Left lung (tissue), 10 donors: ENCODE data around the gene INS. TPM values are rescaled to one million over a fixed set of nuclear protein-coding genes. Genes with fewer than 3 reads are reported as not detected.
A peak's percentile ranks its signal among the peaks of the same experiment; 100 is the strongest.

Experiments used
- ATAC-seq: fragments of 200-7000 bp; cut with Tn5 transposase; one replicate; pipeline ENCODE4 v1.9.1; 2020; ENCODE audit warnings: moderate library complexity
- DNase-seq, 4 donors: peaks; one replicate each; pipeline ENCODE4 v3.0.0-alpha.2; 2013 to 2020
- H3K27ac ChIP-seq, 2 donors: fragments of 200-600 bp; sonication (generic) in 1 of 2; one replicate each; pipeline versions ENCODE4 v1.5.0 to v1.8.0; 2020 to 2021
- H3K27me3 ChIP-seq, 2 donors: fragments of 200-600 bp; sonication (generic) in 1 of 2; one replicate each; pipeline versions ENCODE4 v1.5.0 to v1.8.0; 2020 to 2021
- H3K36me3 ChIP-seq, 2 donors: fragments of 200-600 bp; sonication (generic) in 1 of 2; one replicate each; pipeline versions ENCODE4 v1.5.0 to v1.8.0; 2020 to 2021
- H3K4me1 ChIP-seq, 2 donors: fragments of 200-600 bp; one replicate each; pipeline ENCODE4 v1.8.0; 2021
- H3K4me3 ChIP-seq, 2 donors: fragments of 200-600 bp; sonication (generic) in 1 of 2; one replicate each; pipeline versions ENCODE4 v1.5.0 to v1.8.0; 2020 to 2021; ENCODE audit warnings: mild to moderate bottlenecking in 1 of 2
- H3K9me3 ChIP-seq, 2 donors: fragments of 200-600 bp; sonication (generic) in 1 of 2; one replicate each; pipeline versions ENCODE4 v1.5.0 to v1.8.0; 2020 to 2021
- intact Hi-C, 2 donors: fragments of 100-400 bp; cut with DNase I; formaldehyde crosslinking; loops; one replicate each; pipeline versions ENCODE4 v1.11.2 to v1.14.2; 2022
- microRNA-seq, 2 donors: library from miRNA; unstranded; fragments of <30 nt; microRNA quantifications; one replicate each; pipeline ENCODE4, GENCODE V29; 2019
- polyA plus RNA-seq, 6 donors: library from polyadenylated mRNA; unstranded; fragments of 120-200 nt; gene quantifications; one replicate each; pipeline ENCODE4 v1.2.1, GENCODE V29; 2013; ENCODE audit not compliant: insufficient read length in 6 of 6
- total RNA-seq, 2 donors: library from RNA; stranded (reverse); fragmentation: NEBNext Ultra II Directional; extraction: Animal tissue kit (Norgen Biotek cat#: 25700); gene quantifications; one replicate each; pipeline ENCODE4 v1.2.1, GENCODE V29; 2021
- TF ChIP-seq, protein P1 (sequence below), 2 donors: fragments of 200-600 bp; sonication (generic) in 1 of 2; IDR thresholded peaks; one replicate each; pipeline versions ENCODE4 v1.5.0 to v1.8.0; 2021; ENCODE audit warnings: antibody characterized with exemption in 2 of 2
- donor health status: DM: no; HTN: yes; CAD: no.
- donor health status: DM: no; HTN: no; CAD: no.

Gene INS
- total and polyA plus RNA-seq, 8 donors, result not detected

DNA sequence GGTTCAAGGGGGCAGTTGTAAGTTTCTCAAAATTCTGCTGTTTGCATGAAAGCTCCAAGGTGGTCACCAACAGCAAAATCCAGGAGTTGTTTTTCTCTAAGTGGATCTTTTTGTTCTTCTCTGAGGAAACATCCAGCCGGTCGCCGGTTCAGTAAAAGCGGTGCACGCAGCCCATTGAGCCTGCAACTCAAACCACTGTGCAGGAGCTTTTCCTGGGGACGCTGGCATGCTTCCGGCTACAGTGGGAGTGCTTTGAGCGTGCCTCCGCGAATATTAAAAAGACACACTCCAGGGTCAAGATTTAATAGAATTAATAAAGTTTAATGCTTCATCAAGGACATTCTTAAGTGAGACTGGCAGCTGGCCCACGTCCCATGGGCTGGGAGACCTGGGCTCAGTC is 47.2 kb downstream of the INS start:
- ATAC-seq, result no peak
- intact Hi-C loops, result no loop called here
- TF ChIP-seq, protein P1, sequence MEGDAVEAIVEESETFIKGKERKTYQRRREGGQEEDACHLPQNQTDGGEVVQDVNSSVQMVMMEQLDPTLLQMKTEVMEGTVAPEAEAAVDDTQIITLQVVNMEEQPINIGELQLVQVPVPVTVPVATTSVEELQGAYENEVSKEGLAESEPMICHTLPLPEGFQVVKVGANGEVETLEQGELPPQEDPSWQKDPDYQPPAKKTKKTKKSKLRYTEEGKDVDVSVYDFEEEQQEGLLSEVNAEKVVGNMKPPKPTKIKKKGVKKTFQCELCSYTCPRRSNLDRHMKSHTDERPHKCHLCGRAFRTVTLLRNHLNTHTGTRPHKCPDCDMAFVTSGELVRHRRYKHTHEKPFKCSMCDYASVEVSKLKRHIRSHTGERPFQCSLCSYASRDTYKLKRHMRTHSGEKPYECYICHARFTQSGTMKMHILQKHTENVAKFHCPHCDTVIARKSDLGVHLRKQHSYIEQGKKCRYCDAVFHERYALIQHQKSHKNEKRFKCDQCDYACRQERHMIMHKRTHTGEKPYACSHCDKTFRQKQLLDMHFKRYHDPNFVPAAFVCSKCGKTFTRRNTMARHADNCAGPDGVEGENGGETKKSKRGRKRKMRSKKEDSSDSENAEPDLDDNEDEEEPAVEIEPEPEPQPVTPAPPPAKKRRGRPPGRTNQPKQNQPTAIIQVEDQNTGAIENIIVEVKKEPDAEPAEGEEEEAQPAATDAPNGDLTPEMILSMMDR (IDR thresholded peaks at IDR 0.05), result no peak
- no peaks in the 10 kb centered on the region for H3K36me3 ChIP-seq
- DNase-seq, result peak in 1 of 4 donors; percentile 55
- no peaks in the 10 kb centered on the region for H3K4me1 ChIP-seq
- H3K4me3 ChIP-seq, result no peak overlapping the region
- H3K27ac ChIP-seq, result no peak overlapping the region
- peaks cover 0 to 14% of the 10 kb centered on the region in 2 donors for H3K9me3 ChIP-seq
- H3K27me3 ChIP-seq, result peaks cover 0 to 14% of the 10 kb centered on the region in 2 donors

DNA sequence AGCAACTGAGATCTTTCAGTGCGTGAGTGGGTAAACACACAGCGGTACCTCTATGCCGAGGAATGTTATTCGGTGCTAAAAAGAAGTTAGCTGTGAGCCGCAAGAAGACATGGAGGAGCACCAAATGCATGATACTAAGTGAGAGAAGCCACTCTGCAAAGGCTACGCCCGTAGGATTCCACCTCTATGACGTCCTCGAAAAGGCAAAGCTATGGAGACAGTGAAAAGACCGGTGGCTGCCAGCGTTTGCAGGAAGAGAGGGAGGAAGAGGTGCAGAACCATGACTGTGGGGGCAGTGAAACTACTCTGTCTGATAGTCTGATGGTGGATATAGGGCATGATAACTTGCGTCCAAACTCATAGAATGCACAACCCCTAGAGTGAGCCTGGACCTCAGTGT is 50.5 kb downstream of the INS start:
- intact Hi-C loops, result no loop called here
- no peak for DNase-seq
- no peak for ATAC-seq
- Histone ChIP-seq H3K27me3 (peaks cover 0 to 19% of the 10 kb centered on the region in 2 donors), H3K9me3 (no peaks in the 10 kb centered on the region), H3K27ac (no peak overlapping the region), H3K4me3 (no peak overlapping the region), H3K4me1 (no peaks in the 10 kb centered on the region), H3K36me3 (no peaks in the 10 kb centered on the region)
- TF ChIP-seq, protein P1 (IDR thresholded peaks at IDR 0.05), result no peak

Small RNA genes lying within 50 kb of the gene (microRNA-seq; reads per million reads assigned to microRNA genes)
- gene MIR4686, result 0 reads per million in 2 donors
- 11.5 to 14.6 reads per million in 2 donors for gene MIR483

Other genes with a start within 250 kb of the INS start
- gene TNNT3, start 241.5 kb downstream of the INS start, total RNA-seq, result 1 to 10 TPM; 2.0 to 3.0 TPM
- gene TNNT3, start 241.5 kb downstream of the INS start, polyA plus RNA-seq, result 1 to 10 TPM; 1.7 to 4.4 (median 2.5) TPM
- 10 to 100 TPM; 62.2 to 71.6 TPM for gene MRPL23, start 213.9 kb downstream of the INS start, total RNA-seq
- gene MRPL23, start 213.9 kb downstream of the INS start, polyA plus RNA-seq, result 10 to 100 TPM; 35.1 to 64.7 (median 40.6) TPM
- gene H19, start 163.4 kb downstream of the INS start, total RNA-seq, result 100 to 1,000 TPM; 119 to 193 TPM
- 1,000 to 10,000 TPM in 1 of 6 donors, 100 to 1,000 TPM in 5; 532 to 1,133 (median 889) TPM for gene H19, start 163.4 kb downstream of the INS start, polyA plus RNA-seq
- gene IGF2, start 21.8 kb downstream of the INS start, total RNA-seq, result 10 to 100 TPM; 12.0 to 13.9 TPM
- gene IGF2, start 21.8 kb downstream of the INS start, polyA plus RNA-seq, result 100 to 1,000 TPM in 2 of 6 donors, 10 to 100 TPM in 4; 76.9 to 118 (median 97.4) TPM
- under 1 TPM; 0.18 to 0.26 TPM for gene TH, start 10.6 kb upstream of the INS start, total RNA-seq
- gene TH, start 10.6 kb upstream of the INS start, polyA plus RNA-seq, result 1 to 10 TPM in 2 of 6 donors, under 1 TPM in 4; 0.21 to 1.4 (median 0.79) TPM
- 1 to 10 TPM in 1 of 2 donors, under 1 TPM in 1; 0.79 to 2.3 TPM for gene ASCL2, start 109.4 kb upstream of the INS start, total RNA-seq
- gene ASCL2, start 109.4 kb upstream of the INS start, polyA plus RNA-seq, result 1 to 10 TPM in 4 of 6 donors, under 1 TPM in 2; 0.50 to 1.5 (median 1.2) TPM
- gene C11orf21, start 140.7 kb upstream of the INS start, total RNA-seq, result 1 to 10 TPM; 2.7 to 6.9 TPM
- 1 to 10 TPM; 1.2 to 2.2 (median 1.6) TPM for gene C11orf21, start 140.7 kb upstream of the INS start, polyA plus RNA-seq
- gene TSPAN32, start 140.8 kb upstream of the INS start, total RNA-seq, result 1 to 10 TPM; 4.2 to 6.2 TPM
- gene TSPAN32, start 140.8 kb upstream of the INS start, polyA plus RNA-seq, result 1 to 10 TPM; 3.7 to 6.3 (median 4.2) TPM
- gene CD81, start 216.1 kb upstream of the INS start, total RNA-seq, result 100 to 1,000 TPM; 641 to 754 TPM
- gene CD81, start 216.1 kb upstream of the INS start, polyA plus RNA-seq, result 100 to 1,000 TPM; 595 to 747 (median 646) TPM
- gene TSSC4, start 239.5 kb upstream of the INS start, total RNA-seq, result 10 to 100 TPM; 35.3 to 47.6 TPM
- 10 to 100 TPM; 20.1 to 32.0 (median 23.6) TPM for gene TSSC4, start 239.5 kb upstream of the INS start, polyA plus RNA-seq